ENCODE data around the gene TMEM185A.

DNA sequence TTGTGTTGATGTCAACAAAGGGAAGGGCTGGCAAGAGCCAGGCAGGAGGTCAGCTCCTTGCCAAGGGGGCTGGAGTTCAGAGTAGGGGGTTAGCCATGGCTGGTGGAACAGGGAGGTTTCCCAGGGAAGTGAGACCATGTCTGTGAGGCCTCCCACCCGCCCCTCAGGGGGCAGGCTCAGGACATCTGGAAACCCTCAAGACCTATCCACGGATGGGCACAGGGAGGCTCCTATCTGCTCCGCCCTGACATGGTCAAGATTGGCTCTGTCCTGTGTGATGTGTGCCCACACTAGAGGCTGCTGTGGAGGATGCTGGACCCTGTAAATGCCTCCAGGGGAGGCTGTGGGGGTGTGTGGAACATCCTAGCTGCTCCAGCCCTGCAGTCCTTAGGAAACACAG is 8.0 kb upstream of the TMEM185A start:
- TF ChIP-seq, protein P1, sequence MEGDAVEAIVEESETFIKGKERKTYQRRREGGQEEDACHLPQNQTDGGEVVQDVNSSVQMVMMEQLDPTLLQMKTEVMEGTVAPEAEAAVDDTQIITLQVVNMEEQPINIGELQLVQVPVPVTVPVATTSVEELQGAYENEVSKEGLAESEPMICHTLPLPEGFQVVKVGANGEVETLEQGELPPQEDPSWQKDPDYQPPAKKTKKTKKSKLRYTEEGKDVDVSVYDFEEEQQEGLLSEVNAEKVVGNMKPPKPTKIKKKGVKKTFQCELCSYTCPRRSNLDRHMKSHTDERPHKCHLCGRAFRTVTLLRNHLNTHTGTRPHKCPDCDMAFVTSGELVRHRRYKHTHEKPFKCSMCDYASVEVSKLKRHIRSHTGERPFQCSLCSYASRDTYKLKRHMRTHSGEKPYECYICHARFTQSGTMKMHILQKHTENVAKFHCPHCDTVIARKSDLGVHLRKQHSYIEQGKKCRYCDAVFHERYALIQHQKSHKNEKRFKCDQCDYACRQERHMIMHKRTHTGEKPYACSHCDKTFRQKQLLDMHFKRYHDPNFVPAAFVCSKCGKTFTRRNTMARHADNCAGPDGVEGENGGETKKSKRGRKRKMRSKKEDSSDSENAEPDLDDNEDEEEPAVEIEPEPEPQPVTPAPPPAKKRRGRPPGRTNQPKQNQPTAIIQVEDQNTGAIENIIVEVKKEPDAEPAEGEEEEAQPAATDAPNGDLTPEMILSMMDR (IDR thresholded peaks at IDR 0.05; ENCODE audit: poor library complexity, severe bottlenecking) = no peak
- TF ChIP-seq, protein P2, sequence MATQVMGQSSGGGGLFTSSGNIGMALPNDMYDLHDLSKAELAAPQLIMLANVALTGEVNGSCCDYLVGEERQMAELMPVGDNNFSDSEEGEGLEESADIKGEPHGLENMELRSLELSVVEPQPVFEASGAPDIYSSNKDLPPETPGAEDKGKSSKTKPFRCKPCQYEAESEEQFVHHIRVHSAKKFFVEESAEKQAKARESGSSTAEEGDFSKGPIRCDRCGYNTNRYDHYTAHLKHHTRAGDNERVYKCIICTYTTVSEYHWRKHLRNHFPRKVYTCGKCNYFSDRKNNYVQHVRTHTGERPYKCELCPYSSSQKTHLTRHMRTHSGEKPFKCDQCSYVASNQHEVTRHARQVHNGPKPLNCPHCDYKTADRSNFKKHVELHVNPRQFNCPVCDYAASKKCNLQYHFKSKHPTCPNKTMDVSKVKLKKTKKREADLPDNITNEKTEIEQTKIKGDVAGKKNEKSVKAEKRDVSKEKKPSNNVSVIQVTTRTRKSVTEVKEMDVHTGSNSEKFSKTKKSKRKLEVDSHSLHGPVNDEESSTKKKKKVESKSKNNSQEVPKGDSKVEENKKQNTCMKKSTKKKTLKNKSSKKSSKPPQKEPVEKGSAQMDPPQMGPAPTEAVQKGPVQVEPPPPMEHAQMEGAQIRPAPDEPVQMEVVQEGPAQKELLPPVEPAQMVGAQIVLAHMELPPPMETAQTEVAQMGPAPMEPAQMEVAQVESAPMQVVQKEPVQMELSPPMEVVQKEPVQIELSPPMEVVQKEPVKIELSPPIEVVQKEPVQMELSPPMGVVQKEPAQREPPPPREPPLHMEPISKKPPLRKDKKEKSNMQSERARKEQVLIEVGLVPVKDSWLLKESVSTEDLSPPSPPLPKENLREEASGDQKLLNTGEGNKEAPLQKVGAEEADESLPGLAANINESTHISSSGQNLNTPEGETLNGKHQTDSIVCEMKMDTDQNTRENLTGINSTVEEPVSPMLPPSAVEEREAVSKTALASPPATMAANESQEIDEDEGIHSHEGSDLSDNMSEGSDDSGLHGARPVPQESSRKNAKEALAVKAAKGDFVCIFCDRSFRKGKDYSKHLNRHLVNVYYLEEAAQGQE (IDR thresholded peaks at IDR 0.05; ENCODE audit: borderline replicate concordance) = no peak
- TF ChIP-seq EP300 (conservative IDR thresholded peaks at IDR 0.05; ENCODE audit: poor library complexity, severe bottlenecking) (no peak), POLR2AphosphoS5 (IDR thresholded peaks at IDR 0.05) (no peak), SMC3 (conservative IDR thresholded peaks at IDR 0.05; ENCODE audit: poor library complexity) (no peak), MXI1 (conservative IDR thresholded peaks at IDR 0.05; ENCODE audit: poor library complexity, severe bottlenecking) (no peak), EZH2 (IDR thresholded peaks at IDR 0.05; ENCODE audit: borderline replicate concordance, insufficient read depth, low read length, poor library complexity, severe bottlenecking) (no peak), TAF1 (IDR thresholded peaks at IDR 0.05; ENCODE audit: low read depth) (no peak), RAD21 (conservative IDR thresholded peaks at IDR 0.05) (no peak)

Measured in neural cell (in vitro differentiated cells).